Endothelial cell of hepatic sinusoid (primary cell): ENCODE measurements around the gene CGA.
"Not testable (repeated sequence)": the region's sequence is repeated elsewhere in the genome, so short reads cannot be mapped to it uniquely, and the experiment has no call there.

ENCODE experiments used
- in situ Hi-C: cut with HindIII; loops from 2 replicates; pipeline ENCODE4 v1.10.0; 2017; ENCODE audit warnings: low sequenced_read_pairs

The CGA gene

DNA sequence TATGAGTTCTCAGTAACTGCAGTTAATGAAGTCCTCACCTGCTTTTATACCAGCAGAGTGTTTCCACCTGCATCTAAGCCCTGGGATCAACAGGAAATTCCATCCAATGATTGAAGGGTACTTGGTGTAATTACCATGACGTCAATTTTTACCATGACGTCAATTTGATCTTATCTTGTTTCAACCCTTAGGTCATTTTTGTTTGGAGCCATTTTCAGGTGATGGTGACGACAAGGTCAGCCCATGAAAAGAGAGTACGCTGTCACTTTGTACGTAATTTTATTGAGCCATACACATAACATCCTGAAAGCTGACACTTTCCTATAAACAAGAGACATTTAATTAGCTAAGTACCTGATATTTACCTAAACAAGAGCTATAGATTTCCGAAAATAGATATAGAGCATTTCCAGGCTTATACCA is at the start of gene CGA:
Gene CGA (minus strand): TSS at position 20 of the 423 bp plus-strand sequence. CDS start 6,906 bp downstream, outside the sequence.
- in situ Hi-C loops = no loop called here

DNA sequence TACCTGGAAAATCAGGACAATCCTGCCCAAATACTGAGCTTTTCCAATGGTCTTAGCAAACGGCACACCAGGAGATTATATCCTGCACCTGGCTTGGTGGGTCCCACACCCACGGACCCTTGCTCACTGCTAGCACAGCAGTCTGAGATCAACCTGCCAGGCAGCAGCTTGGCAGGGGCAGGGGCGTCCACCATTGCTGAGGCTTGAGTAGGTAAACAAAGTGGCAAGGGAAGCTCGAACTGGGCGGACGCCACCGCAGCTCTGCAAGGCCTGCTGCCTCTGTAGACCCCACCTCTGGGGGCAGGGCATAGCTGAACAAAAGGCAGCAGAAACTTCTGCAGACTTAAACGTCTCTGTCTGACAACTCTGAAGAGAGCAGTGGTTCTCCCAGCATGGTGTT is 45.0 kb upstream of the CGA start:
- in situ Hi-C loops = not testable (repeated sequence)

DNA sequence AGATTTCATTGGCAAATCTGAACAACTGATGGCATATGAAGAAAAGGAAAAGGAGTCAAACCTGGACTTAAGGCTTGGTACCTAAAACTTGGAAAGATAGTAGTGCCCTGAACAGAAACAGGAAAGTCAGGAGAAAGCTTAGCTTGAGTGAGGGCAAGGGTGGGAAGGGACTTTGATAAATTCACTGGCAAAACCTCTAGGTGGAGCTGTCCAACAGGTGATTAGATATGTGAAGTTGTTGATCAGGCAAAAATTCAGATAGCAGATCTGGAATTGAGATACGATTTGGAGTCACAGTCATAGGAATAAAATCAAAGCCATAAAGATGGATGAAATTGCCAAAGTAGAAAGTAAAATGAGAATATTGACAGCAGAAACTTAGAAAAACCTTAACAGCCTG is 44.3 kb upstream of the CGA start:
- in situ Hi-C loops = no loop called here

DNA sequence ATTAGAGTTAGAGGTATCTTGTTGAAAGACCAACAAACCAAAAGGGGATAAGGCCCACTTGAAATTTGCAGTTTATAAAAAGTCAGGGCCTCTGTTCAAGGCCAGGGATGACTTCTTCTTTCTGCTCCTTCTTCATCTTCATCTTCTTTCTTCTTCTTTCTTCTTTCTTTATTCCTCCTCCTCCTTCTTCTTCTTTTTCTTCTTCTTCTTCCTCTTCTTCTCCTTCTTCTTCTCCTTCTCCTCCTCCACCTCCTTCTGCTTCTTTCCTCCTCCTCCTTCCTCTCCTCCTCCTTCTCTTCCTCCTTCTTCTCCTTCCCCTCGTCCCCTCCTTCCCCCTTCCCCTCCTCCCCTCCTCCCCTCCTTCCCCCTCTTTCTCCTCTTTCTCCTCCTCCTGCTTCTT is 42.1 kb upstream of the CGA start:
- in situ Hi-C loops = no loop called here

DNA sequence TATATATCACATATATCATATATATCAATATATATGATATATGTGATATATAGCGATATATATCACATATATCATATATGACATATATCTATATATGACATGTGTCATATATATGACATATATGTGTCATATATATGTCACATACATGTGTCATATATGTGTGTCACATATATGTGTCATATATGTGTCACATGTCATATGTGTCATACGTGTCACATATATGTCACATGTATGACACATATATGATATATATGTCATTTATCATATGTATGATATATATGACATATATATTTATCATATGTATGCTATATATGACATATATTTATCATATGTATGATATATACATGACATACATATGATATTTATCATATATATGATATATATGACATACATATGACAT is 32.8 kb upstream of the CGA start:
- in situ Hi-C loops = no loop called here

DNA sequence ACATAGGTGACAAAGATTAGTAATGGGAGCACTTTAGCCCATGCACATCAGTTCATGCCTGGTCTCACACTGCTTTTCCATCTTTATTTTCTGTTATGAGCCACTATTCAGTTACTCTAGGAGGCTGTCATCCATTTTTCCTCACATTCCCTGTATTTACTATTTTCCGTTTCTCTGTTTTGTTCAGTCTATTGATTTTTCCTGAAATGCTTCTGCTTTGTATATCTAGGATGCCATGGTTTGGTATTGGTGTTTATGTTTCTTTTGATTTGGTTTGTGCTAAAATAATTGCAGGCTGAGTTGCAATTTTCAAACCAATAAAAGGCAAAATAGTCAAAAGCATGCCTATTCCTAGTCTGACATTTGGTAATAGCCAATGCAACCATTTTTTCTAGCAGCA is 31.6 kb upstream of the CGA start:
- in situ Hi-C loops = no loop called here

DNA sequence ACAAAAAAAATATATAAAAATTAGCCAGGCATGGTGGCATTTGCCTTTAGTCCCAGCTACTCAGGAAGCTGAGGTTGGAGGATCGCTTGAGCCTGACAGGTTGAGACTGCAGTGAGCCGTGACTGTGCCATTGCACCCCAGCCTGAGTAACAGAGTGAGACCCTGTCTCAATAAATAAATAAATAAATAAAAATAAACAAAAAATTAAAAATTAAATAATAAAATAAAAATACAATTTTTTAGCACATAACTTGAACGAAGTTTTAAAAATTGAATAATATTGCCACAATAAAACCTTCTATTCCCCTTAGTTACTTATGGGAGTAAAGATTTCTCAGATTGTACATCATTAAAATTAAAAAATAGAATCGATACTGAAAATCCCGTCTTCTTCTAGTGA is 29.2 kb upstream of the CGA start:
- in situ Hi-C loops = no loop called here

DNA sequence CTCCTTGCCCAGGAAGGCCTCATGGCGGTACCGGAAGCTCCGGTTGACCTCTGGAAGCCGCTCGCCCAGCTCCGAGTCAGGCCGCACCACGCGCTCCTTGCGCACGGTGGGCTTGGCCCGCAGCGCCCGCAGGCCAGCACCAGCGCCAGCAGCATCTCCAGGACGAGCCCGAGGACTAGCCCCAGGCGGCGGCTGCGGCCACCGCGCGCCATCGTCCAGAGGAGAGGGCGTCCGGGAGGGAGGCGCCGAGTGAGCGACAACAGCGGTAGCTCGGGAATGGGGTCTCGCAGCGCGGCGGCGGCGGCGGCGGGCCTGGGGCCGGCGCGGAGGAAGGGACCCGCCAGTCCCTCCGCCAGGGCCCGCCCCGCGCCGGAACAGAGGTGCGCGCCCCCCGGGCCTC is 27.6 kb upstream of the CGA start:
- in situ Hi-C loops = no loop called here

DNA sequence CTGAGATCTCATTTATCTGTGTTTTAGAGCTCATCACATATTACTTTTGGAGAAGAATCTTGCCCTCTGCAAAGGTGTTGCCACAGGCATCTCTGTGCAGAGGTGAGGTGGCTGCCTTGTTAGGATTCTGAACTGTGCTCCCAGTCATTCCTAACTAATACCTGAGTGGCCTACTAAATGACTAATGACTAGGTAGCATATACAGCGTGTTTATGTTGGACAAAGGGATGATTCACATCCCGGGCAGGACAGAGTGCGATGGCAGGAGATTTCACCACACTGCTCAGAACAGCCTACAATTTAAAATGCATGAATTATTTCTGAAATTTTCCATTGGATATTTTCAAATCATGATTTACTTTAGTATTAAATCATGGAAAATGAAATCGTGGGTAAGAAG is 23.1 kb upstream of the CGA start:
- in situ Hi-C loops = no loop called here

DNA sequence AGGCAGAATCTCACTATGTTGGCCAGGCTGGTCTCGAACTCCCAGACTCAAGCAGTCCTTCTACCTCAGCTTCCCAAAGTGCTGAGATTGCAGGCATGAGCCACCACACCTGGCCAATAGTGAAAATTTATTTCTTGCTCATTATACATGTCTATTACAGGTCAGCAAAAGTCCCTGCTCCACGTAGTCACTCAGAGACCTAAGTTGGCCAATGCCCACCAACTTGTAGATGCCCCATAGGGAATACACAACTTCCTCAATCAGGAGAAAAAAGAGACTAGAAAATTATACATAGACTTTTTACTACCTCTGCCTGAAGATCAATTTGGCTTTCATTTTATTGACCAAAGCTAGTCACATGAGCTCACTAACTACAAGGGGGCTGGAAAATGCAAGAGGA is 22.0 kb upstream of the CGA start:
- in situ Hi-C loops = no loop called here

DNA sequence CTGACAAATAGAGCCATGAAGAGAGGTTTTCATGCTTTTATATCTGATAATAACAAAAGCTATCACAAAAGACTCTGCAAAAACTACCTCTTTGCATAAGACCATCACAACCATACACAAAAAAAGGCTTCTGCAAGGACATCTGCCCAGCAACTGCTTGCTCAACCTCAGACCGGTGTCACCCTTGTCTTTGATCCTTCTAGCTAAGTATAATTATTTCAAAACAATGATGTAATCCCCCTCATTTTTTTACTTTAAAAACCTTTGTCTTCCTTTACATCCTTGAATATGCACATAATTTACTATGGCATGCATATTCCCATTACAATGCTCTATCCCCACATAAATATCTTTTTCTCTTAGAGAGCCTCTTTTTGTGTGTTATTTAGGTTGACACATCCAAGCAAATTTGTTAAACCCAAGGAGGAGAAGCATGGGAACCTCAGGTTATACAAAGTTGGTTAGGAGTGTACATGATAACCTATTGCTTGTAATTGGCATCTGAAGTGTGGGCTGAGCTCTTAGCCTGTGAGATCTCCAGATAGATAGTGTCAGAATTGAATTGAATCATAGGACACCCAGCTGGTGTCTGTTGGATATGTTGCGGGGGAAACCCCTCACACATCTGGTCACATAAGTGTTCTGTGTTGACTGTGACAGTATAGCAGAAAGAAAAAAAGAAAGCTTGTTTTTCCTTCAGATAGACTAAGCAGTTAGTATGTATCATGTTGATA is 20.7 kb upstream of the CGA start:
- in situ Hi-C loops = no loop called here

DNA sequence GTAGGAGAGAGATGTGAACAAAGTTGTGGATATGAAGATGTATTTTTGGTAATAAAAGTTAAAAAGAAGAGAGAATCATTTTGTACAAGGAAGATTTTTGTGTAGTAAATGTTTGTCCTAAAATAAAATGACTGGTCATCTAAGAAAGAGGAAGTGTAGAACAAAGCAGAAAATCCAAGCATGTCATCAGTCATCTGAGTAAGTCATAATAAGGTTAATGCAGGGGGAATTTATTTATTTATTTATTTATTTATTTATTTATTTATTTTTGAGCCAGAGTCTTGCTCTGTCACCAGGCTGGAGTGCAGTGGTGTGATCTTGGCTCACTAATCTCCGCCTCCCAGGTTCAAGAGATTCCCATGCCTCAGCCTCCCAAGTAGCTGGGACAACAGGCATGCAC is 15.7 kb upstream of the CGA start:
- in situ Hi-C loops = no loop called here

DNA sequence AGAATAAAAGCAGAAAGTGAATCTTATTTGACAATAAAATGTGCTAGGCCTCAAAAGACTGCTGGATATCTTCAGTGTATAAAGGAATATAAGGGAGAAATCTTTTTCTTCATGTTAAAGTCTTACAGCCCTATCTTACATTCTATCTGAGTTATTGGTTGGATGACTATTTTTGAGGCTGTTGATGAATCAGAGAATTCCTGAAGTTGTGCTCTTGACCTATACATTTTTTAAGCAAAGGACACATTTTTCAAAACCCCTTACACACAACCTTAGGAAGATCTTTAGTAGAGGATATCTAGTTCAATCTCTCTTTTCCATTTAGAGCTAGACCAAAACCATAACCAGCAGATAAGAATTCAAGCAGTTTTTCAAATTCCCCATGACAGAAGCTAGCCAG is 10.9 kb upstream of the CGA start:
- in situ Hi-C loops = no loop called here

DNA sequence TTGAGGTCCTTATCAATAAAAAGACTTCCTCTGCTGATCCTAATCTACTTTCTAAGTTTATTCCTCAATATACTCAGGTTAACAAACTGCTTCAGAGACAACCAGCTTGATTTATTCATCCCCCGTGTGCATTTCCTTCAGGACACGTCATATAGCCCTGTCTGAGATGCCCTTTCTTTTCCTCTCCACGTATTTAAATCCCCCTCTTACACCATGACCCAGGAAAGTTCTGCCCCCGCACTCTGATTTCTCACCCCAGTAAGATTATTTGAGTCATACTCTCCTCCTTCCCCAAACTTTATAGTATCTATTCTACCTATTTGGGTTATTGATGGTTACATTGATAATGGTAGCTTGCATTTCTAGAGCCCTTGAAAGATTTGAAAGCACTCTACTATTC is 9.8 kb upstream of the CGA start:
- in situ Hi-C loops = no loop called here

DNA sequence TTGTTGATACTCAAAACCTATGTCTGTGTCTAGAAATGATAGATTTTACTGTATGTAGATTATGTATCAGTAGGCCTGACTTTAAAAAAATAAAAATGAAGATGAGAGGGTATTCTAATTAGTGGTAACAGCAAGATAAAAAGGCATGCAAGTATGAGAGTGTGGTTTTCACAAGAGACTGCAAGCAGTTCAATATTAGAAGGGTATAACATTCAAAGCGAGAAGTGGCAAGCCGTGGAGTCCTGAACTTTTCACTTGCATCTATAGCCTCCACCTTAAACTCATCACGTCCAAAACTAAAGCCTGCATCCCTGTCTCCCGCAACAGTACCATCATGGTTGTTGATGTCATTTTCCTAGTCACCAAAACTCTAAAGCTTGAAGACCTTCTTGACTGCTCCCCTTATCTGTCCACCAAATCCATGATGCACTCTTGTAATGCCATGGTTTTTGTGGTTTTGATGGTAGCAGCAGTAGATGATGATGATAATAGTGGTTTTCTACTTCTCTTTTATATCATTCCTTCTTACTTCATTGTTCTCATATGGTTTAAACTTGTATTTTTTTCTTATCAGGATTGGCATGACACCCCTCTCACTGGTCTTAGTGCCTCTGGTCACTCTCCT is 9.2 kb upstream of the CGA start:
- in situ Hi-C loops = no loop called here

DNA sequence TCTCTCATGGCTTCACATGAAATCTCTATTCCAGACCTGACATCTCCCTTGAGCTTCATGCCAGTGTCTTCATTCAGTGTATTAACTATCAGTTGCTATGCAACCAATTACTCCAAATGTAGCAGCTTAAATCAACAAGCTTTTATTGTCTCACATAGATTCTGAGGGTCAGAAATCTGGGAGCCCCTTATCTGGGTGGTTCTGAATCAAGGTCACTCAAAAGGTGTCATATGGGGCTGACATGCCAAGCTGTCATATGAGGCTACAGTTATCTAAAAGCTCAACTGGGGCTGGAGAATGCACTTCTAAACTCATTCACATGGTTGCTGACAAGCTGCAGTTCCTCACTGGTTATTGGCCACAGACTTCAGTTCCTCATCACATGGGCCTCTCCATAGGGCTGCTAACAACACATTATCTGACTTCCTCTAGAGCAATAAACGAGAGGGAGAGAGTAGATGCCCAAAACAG is 7.3 kb upstream of the CGA start:
- in situ Hi-C loops = no loop called here

DNA sequence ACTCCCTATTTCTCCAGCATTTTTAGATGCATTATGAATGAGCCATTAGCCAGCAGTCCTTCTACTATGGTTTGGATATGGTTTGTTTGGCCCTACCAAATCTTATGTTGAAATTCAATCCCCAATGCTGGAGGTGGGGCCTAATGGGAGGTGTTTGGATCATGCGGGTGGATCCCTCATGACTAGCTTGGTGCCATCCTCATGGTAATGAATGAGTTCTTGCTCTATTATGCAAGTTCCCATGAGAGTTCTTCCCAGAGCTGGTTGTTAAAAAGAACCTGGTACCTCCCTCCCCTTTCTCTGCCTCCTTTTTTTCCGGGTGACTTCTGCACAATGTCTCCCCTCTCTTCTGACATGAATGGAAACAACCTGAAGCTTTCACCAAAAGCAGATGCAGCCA is 6.2 kb upstream of the CGA start:
- in situ Hi-C loops = no loop called here

DNA sequence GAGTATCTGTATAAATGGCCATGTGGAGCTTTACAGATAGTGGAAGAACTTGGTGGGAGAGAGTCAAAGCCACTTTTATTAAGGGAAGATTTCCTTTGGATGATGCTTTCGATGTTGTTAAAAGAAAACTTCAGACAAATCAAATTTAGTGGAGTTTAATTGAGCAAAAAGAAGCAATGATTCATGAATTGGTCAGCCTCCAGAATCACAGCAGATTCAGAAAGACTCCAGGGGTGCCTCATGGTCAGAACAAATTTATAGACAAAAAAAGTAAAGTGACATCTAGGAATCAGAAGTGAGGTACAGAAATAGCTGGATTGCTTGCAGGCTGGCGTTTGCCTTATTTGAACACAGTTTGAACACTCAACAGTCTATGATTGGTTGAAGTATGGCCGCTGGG is 5.3 kb upstream of the CGA start:
- in situ Hi-C loops = no loop called here

DNA sequence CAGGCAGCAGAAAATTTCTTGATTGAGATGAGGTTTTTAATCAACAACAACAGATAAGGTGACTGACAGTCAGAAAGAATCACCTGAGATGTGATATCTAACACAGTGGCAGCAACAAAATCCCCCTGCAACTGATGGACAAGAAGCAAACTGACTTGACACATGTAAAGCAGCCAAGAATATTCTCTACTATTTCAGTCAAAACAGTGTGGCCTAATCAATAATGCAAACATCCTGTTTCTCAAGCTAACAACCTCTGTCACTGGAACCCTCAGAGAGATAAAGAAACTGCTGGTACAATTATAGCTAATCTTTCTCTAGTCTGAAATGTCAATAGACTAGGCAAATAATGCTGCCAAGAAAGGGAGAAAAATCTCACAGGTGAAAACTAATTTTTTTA is 4.6 kb upstream of the CGA start:
- in situ Hi-C loops = no loop called here

DNA sequence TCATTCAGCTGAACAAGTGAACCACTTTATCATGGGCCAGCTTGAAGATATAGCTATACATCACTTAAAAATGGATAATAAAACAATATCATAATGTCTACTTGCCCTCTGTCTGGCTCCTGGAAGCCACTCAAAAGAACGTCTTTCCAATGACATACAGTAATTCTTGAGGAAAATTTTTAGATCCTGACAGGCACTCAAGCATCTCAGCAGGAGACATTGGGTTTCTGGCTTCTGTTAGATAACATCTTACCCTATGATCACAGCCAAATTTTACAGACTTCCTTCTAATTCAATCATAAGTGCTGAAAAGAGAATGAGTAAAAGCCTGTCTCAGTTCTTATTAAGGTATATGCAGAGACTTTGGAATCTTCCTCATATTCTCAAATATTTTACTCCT is 330 bp downstream of the CGA start:
- in situ Hi-C loops = no loop called here

DNA sequence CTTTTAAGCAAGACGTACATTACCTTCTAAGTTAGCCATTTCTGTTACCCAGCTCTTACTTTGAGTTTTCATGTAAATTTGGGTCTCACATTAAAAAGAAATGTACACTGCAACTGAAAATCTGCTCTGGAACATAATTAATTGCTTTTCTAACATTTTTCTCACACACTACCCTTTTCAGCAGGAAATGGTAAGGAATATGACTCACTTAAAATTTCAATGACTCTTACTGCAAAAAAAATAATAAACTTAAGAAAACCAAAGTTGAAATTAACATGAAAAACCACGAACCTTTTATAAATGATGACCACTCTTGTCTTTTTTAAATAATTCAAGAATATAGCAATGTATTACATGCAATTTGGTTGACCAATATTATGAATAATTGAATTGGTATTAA is 1.3 kb downstream of the CGA start:
- in situ Hi-C loops = no loop called here

DNA sequence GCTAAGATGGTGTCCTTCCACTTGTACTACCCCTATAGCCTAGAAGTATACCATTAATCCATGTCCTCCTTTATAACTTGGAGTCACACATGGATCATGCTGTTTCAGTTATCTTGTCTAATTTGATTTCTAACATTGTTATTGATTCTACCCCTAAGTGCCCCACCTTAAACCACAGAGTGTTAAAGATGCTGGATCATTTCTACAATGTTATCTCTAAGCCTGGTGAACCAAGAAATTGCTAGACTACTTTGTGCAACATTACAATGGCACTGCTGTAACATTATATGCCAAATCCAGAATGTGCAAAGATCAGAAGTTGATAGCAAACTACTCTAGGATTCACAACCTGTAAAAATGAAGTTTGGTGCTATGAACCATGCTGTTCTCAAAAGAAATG is 1.7 kb downstream of the CGA start:
- in situ Hi-C loops = no loop called here

DNA sequence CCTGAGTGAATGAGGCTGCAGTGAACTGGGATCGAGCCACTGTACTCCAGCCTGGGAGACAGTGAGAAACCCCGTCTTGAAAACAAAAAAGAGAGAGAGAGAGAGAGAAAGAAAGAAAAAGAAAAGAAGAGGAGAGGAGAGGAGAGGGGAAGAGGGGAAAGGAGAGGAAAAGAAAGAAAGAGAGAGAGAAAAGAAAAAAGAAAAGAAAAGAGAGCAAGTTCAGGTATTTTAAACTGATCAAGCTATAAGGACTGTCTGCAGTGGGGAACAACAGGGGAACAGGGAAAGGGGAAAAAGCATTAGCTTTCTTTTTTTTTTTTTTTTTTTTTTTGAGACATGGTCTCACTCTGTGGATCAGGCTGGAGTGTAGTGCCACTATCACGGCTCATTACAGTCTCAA is 2.5 kb downstream of the CGA start:
- in situ Hi-C loops = no loop called here
